GM21723 (cell line): Measurements from ENCODE around the gene CCDC63.

Experiments
- ATAC-seq: cut with Tn5 transposase; IDR thresholded peaks from one replicate; pipeline ENCODE4 v1.9.1; 2021; ENCODE audit warnings: mild to moderate bottlenecking, moderate library complexity; ENCODE audit not compliant: unreplicated experiment

The CCDC63 gene

GRCh38 chr12:110920324-110920910, 73.6 kb downstream of the CCDC63 start, which contains the start of gene MYL2:
MYL2 (minus strand) TSS chr12:110920579; CDS start chr12:110920529, 50 bp downstream.
- no peak for ATAC-seq

- ATAC-seq, result no peak
Measured at GRCh38 chr12:110921262-110921661, 74.5 kb downstream of the CCDC63 start.

GRCh38 chr12:110922652-110923051, 75.9 kb downstream of the CCDC63 start:
- no peak for ATAC-seq

GRCh38 chr12:110923192-110923591, 76.4 kb downstream of the CCDC63 start:
- ATAC-seq, result no peak

GRCh38 chr12:110923692-110924334, 77.0 kb downstream of the CCDC63 start:
- no peak for ATAC-seq

GRCh38 chr12:110927546-110927945, 80.8 kb downstream of the CCDC63 start:
- ATAC-seq, result no peak

- no peak for ATAC-seq
Measured at GRCh38 chr12:110928700-110929099, 81.9 kb downstream of the CCDC63 start.

- no peak for ATAC-seq
Measured at GRCh38 chr12:110929818-110930217, 83.0 kb downstream of the CCDC63 start.

- ATAC-seq, result no peak
Measured at GRCh38 chr12:110930348-110931314, 83.8 kb downstream of the CCDC63 start.

- no peak for ATAC-seq
Measured at GRCh38 chr12:110931315-110931728, 84.5 kb downstream of the CCDC63 start.

- no peak for ATAC-seq
Measured at GRCh38 chr12:110932046-110932445, 85.3 kb downstream of the CCDC63 start.

GRCh38 chr12:110933326-110933974, 86.7 kb downstream of the CCDC63 start:
- no peak for ATAC-seq

- ATAC-seq, result no peak
Measured at GRCh38 chr12:110934093-110934852, 87.5 kb downstream of the CCDC63 start.

- no peak for ATAC-seq
Measured at GRCh38 chr12:110935588-110935987, 88.8 kb downstream of the CCDC63 start.

GRCh38 chr12:110936367-110937103, 89.7 kb downstream of the CCDC63 start:
- no peak for ATAC-seq

GRCh38 chr12:110937104-110937641, 90.4 kb downstream of the CCDC63 start:
- ATAC-seq, result no peak

- no peak for ATAC-seq
Measured at GRCh38 chr12:110940296-110940695, 93.5 kb downstream of the CCDC63 start.

- ATAC-seq, result no peak
Measured at GRCh38 chr12:110940933-110941332, 94.1 kb downstream of the CCDC63 start.

GRCh38 chr12:110941391-110941790, 94.6 kb downstream of the CCDC63 start:
- ATAC-seq, result no peak
